ENCODE measurements around the gene LTN1. TPM values are rescaled to one million over a fixed set of nuclear protein-coding genes. Genes with fewer than 3 reads are reported as not detected.

The LTN1 gene
- total and polyA plus RNA-seq, 2 of the 13 experiments (the other 11 are each of a cell fraction or from before 2014, with no cell fraction given): 6.7 to 24.6 TPM

- Histone ChIP-seq H3K36me3 (replicated peaks in 1 of 2; ENCODE audit: control insufficient read depth in 1 of 2, insufficient read depth in 2 of 2, low read length in 2 of 2) (peaks cover 7 to 42% of the 10 kb centered on the region in 2 experiments), H3K9ac (ENCODE audit: insufficient read depth, low read depth, low read length) (no peak overlapping the region), H3K9me3 (ENCODE audit: low read length) (no peaks in the 10 kb centered on the region), H3K4me3 (replicated peaks in 1 of 3; ENCODE audit: insufficient read depth in 1 of 3, low read depth in 2 of 3, low read length in 3 of 3) (no peak overlapping the region), H3K4me2 (ENCODE audit: low read depth, low read length) (no peak overlapping the region), H3K27ac (ENCODE audit: extremely low read length, insufficient read depth, low read length) (no peak overlapping the region), H3K79me2 (ENCODE audit: insufficient read depth, low read length) (no peaks in the 10 kb centered on the region), H3K27me3 (ENCODE audit: control insufficient read depth in 1 of 2, insufficient read depth in 2 of 2, low read length in 2 of 2) (no peaks in the 10 kb centered on the region; a peak in 1 of 5 replicates), H3K4me1 (ENCODE audit: insufficient read depth, low read length) (no peaks in the 10 kb centered on the region), H4K20me1 (ENCODE audit: insufficient read depth, low read length) (no peaks in the 10 kb centered on the region), H2AFZ (ENCODE audit: low read length) (no peak overlapping the region)
- ChIA-PET CTCF (ENCODE audit: low intra/inter-chr PET ratio, low total read pairs) (no interaction called here), POLR2A (no interaction called here)
- in situ Hi-C loops (cut with HindIII; ENCODE audit: extremely low pct_ligation_motif_present, low pct_unique_long_range_greater_than_20kb) (no loop called here), intact Hi-C loops (cut with micrococcal nuclease; ENCODE audit: unreplicated experiment) (loop anchor here (5.0 kb wide), 1 partner anchor 607 kb away; no protein-coding TSS in a partner anchor)
- ATAC-seq: no peak
- BruUV-seq (replicated peaks): no TSS peak
- TF ChIP-seq TFAP4 (IDR thresholded peaks at IDR 0.05; ENCODE audit: borderline replicate concordance, low read depth) (peak; percentile 19; the same call in 1 of the 2 replicates), NR2F6 (IDR thresholded peaks at IDR 0.05) (peak; percentile 24; the same call in 1 of the 2 replicates), NR2F6 (CRISPR knock-in tag; IDR thresholded peaks at IDR 0.05) (no peak), RBM22 (optimal IDR thresholded peaks at IDR 0.05; ENCODE audit: low read length) (no peak), ZBTB8A (CRISPR knock-in tag; IDR thresholded peaks at IDR 0.05; ENCODE audit: borderline replicate concordance, low read depth) (no peak), SOX13 (IDR thresholded peaks at IDR 0.05) (no peak), SOX13 (CRISPR knock-in tag; conservative IDR thresholded peaks at IDR 0.05 in 1 of 2, IDR thresholded peaks at IDR 0.05 in 1 of 2) (peak in 1 of 2 experiments; percentile 43; a peak in 2 of 4 replicates)
- DNase-seq (ENCODE audit: low spot score): peak; percentile 14
- peak; percentile 8 for FAIRE-seq
Measured at GRCh38 chr21:28944296-28944695, 48.4 kb downstream of the LTN1 start.

GRCh38 chr21:28943631-28944030 is 49.0 kb downstream of the LTN1 start:
- peaks cover 5 to 44% of the 10 kb centered on the region in 2 experiments for H3K36me3 ChIP-seq (replicated peaks in 1 of 2; ENCODE audit: control insufficient read depth in 1 of 2, insufficient read depth in 2 of 2, low read length in 2 of 2)
- no peaks in the 10 kb centered on the region for H3K79me2 ChIP-seq (ENCODE audit: insufficient read depth, low read length)
- BruUV-seq (replicated peaks): no TSS peak
- H3K27me3 ChIP-seq (ENCODE audit: control insufficient read depth in 1 of 2, insufficient read depth in 2 of 2, low read length in 2 of 2): no peaks in the 10 kb centered on the region
- H3K9ac ChIP-seq (ENCODE audit: insufficient read depth, low read depth, low read length): no peak overlapping the region
- H3K4me3 ChIP-seq (replicated peaks in 1 of 3; ENCODE audit: insufficient read depth in 1 of 3, low read depth in 2 of 3, low read length in 3 of 3): no peak overlapping the region
- H2AFZ ChIP-seq (ENCODE audit: low read length): no peak overlapping the region
- DNase-seq (ENCODE audit: low spot score): no peak
- H3K4me1 ChIP-seq (ENCODE audit: insufficient read depth, low read length): no peaks in the 10 kb centered on the region
- no peak overlapping the region for H3K4me2 ChIP-seq (ENCODE audit: low read depth, low read length)
- no peak for ATAC-seq
- WGBS (ENCODE audit: low lambda C conversion rate): 98% methylated on average over 2 of the region's 2 CpGs
- H4K20me1 ChIP-seq (ENCODE audit: insufficient read depth, low read length): no peaks in the 10 kb centered on the region
- in situ Hi-C loops (cut with HindIII; ENCODE audit: extremely low pct_ligation_motif_present, low pct_unique_long_range_greater_than_20kb): no loop called here
- ChIA-PET POLR2A (no interaction called here), CTCF (ENCODE audit: low intra/inter-chr PET ratio, low total read pairs) (no interaction called here)
- FAIRE-seq: no peak
- no peaks in the 10 kb centered on the region for H3K9me3 ChIP-seq (ENCODE audit: low read length)
- no peak overlapping the region for H3K27ac ChIP-seq (ENCODE audit: extremely low read length, insufficient read depth, low read length)
- intact Hi-C loops (cut with micrococcal nuclease; ENCODE audit: unreplicated experiment): loop anchor here (5.0 kb wide), 1 partner anchor 606 kb away; no protein-coding TSS in a partner anchor
- TF ChIP-seq MXD1 (CRISPR knock-in tag; IDR thresholded peaks at IDR 0.05): no peak
- TF ChIP-seq KIAA2018 (CRISPR knock-in tag; IDR thresholded peaks at IDR 0.05; ENCODE audit: borderline replicate concordance): no peak

Data from HepG2 (cell line).